BE2C (cell line): ENCODE data around the gene NACC2.
A peak's percentile ranks its signal among the peaks of the same experiment; 100 is the strongest.

ENCODE experiments used
- DNase-seq: peaks from one replicate; pipeline ENCODE4 v3.0.0-alpha.2; 2020
- H3K27me3 ChIP-seq: fragments of 250-450 bp; sonication (Bioruptor Pico); 2 replicates; pipeline ENCODE4 v1.5.1; 2020; ENCODE audit warnings: mild to moderate bottlenecking
- H3K36me3 ChIP-seq: fragments of 250-450 bp; sonication (Bioruptor Pico); 2 replicates; pipeline ENCODE4 v1.5.1; 2020; ENCODE audit warnings: mild to moderate bottlenecking
- H3K4me1 ChIP-seq: fragments of 250-450 bp; sonication (Bioruptor Pico); 2 replicates; pipeline ENCODE4 v1.5.1; 2020
- H3K4me3 ChIP-seq: 2 replicates; pipeline ENCODE4 v1.5.1; 2011; ENCODE audit warnings: low read depth, low read length
- H3K9me3 ChIP-seq: fragments of 250-450 bp; sonication (Bioruptor Pico); 2 replicates; pipeline ENCODE4 v1.5.1; 2020
- CTCF ChIP-seq: IDR thresholded peaks from 2 replicates; pipeline ENCODE4 v1.5.1; 2012; ENCODE audit warnings: mild to moderate bottlenecking, low read depth, low read length

Gene NACC2

GRCh38 chr9:136020206-136020605 lies 74.9 kb downstream of the NACC2 start:
- H3K27me3 ChIP-seq, result no peaks in the 10 kb centered on the region
- TF ChIP-seq CTCF, result no peak
- H3K4me1 ChIP-seq, result no peaks in the 10 kb centered on the region
- no peak overlapping the region for H3K4me3 ChIP-seq
- H3K9me3 ChIP-seq, result no peaks in the 10 kb centered on the region
- peak; percentile 4 for DNase-seq
- H3K36me3 ChIP-seq, result no peaks in the 10 kb centered on the region

- no peak for TF ChIP-seq CTCF
- H3K4me3 ChIP-seq, result no peak overlapping the region
- no peaks in the 10 kb centered on the region for H3K9me3 ChIP-seq
- H3K4me1 ChIP-seq, result no peaks in the 10 kb centered on the region
- no peaks in the 10 kb centered on the region for H3K36me3 ChIP-seq
- no peaks in the 10 kb centered on the region for H3K27me3 ChIP-seq
- peak; percentile 4 for DNase-seq
Measured at GRCh38 chr9:136019681-136020060, 75.4 kb downstream of the NACC2 start.

DNA sequence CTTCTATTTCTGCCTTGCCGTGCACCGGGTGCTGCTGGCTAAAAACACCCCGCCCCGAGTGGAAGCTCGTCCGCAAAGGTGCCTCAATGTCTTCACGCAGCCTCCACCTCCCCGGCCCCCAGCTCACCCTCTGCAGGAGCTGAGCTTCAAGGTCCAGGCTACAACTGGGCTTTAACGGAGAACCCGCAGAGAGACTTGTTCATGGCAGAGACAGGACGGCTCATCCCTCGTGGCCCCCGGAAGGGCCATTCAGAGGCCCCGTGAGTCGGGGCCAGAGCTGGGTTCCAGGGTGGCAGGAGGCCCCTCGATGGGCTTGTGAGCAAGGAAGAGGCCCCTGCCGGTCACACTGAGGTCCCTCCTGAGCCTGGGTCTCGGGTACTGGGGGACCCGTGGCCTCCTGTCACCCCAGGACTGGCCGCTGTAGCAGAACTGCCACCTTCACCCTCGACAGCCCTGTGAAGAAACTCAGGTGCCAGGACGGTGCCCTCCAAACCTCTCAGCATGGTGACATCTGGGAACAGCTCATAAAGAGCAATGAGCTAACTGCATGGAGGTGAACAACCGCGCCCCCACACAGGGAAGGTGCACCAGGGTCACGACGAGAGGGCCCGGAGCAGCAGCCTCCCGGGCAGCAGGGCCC lies 75.9 kb downstream of the NACC2 start:
- Histone ChIP-seq H3K27me3 (no peaks in the 10 kb centered on the region), H3K4me3 (no peak overlapping the region), H3K9me3 (no peaks in the 10 kb centered on the region), H3K4me1 (no peaks in the 10 kb centered on the region), H3K36me3 (no peaks in the 10 kb centered on the region)
- TF ChIP-seq CTCF, result no peak
- DNase-seq, result peak; percentile 3

- Histone ChIP-seq H3K9me3 (no peaks in the 10 kb centered on the region), H3K27me3 (no peaks in the 10 kb centered on the region), H3K36me3 (no peaks in the 10 kb centered on the region), H3K4me1 (no peaks in the 10 kb centered on the region), H3K4me3 (no peak overlapping the region)
- DNase-seq, result peak; percentile 18
- TF ChIP-seq CTCF, result no peak
Measured at GRCh38 chr9:136018257-136019031, 76.6 kb downstream of the NACC2 start.

DNA sequence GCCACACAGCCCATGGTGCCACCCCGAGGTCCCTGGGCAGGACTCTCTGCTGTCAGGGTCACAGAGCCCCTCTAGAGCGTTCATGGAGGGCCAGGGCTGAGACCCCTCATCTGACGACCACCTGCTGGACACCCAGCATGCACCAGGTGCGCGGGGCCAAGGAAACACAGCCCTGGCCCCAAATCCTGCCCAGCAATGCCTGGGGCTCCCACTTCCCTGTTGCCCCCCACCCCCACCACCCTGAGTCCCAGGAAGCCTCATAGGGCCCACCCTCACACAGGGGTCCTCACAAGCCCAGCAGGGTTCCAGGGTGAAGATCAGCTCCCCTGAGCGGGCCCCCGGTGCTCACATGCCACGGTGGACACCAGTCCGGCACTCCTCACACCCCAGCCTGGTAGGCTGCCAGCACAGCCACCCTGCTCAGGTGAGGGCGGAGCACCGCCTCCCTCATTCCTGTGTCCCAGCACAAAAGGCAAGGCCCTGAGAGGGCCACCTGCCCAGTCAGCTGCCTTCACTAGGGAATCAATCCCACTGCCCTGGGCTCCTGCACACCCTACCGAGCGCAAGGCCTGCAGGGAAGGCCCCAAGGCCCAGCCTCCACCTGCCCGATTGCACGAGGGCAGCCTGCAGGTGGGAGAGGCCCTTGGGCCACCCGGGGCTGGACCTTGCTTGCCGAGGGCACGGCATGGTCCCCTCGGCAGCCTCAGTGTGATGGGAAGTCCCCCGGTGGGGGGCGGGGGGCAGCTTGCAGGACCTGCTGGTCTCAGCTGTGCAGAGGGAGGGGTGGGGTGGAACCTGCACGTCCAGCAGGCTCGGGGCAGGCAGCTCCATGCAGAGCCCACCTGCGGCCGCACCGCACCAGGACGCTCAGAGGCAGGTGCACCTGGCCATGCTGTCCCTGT lies 77.5 kb downstream of the NACC2 start:
- H3K36me3 ChIP-seq, result no peaks in the 10 kb centered on the region
- no peaks in the 10 kb centered on the region for H3K4me1 ChIP-seq
- H3K27me3 ChIP-seq, result no peaks in the 10 kb centered on the region
- DNase-seq, result peak; percentile 10
- no peak overlapping the region for H3K4me3 ChIP-seq
- no peak for TF ChIP-seq CTCF
- H3K9me3 ChIP-seq, result no peaks in the 10 kb centered on the region
